A549 (cell line): Measurements from ENCODE around the gene KCNH2. TPM values are rescaled to one million over a fixed set of nuclear protein-coding genes. Genes with fewer than 3 reads are reported as not detected.

ENCODE experiments used
- ATAC-seq, 2 experiments: fragments of 200-7000 bp in 1 of 2; fragments of >200 bp in 1 of 2; cut with Nextera tagmentation in 1 of 2; cut with Tn5 transposase in 1 of 2; 3 replicates each; pipeline versions ENCODE4 v1.8.0 to v1.9.1; 2018 to 2020; ENCODE audit warnings: mild to moderate bottlenecking in 1 of 2, moderate library complexity in 1 of 2
- CTCF ChIA-PET: fragments of 300-600 bp; sonication (Branson Sonifier 250); formaldehyde crosslinking; extraction: SDS; loops from one replicate; lab custom pipeline; 2021; ENCODE audit warnings: antibody characterized with exemption, inconsistent platforms; lab: Yijun Ruan, JAX
- POLR2A ChIA-PET: fragments of 350-600 bp; formaldehyde crosslinking; extraction: SDS; loops from one replicate; lab custom pipeline; 2021; ENCODE audit warnings: antibody characterized with exemption, inconsistent platforms; lab: Yijun Ruan, JAX
- DNase-seq, 2 experiments: peaks; one replicate each; pipeline versions ENCODE4 v3.0.0 to v3.0.0-alpha.2; 2011 to 2016; ENCODE audit warnings: low read depth in 1 of 2, low spot score in 1 of 2
- FAIRE-seq: peaks from 2 replicates; lab custom pipeline; 2011; peaks lifted over from hg19 to GRCh38; lab: Jason Lieb, UNC
- H3K27ac ChIP-seq, 2 experiments: fragments of >200 bp; sonication (Bioruptor Twin); formaldehyde crosslinking; 3 replicates each; pipeline ENCODE4 v1.5.1; 2016 to 2017
- H3K4me1 ChIP-seq: fragments of >200 bp; sonication (Bioruptor Twin); formaldehyde crosslinking; 3 replicates; pipeline ENCODE4 v1.6.1; 2016
- H3K4me2 ChIP-seq: fragments of >200 bp; sonication (Bioruptor Twin); formaldehyde crosslinking; 3 replicates; pipeline ENCODE4 v1.6.1; 2016
- H3K4me3 ChIP-seq: fragments of >200 bp; sonication (Bioruptor Twin); formaldehyde crosslinking; 3 replicates; pipeline ENCODE4 v1.5.1; 2016
- H3K9me3 ChIP-seq: fragments of >200 bp; sonication (Bioruptor Twin); formaldehyde crosslinking; 3 replicates; pipeline ENCODE4 v1.6.1; 2016
- CBX2 ChIP-seq: fragments of 200-600 bp; sonication (generic); IDR thresholded peaks from 2 replicates; pipeline ENCODE4 v1.6.1; 2016; ENCODE audit warnings: low read depth, mild to moderate bottlenecking, borderline replicate concordance
- EHMT2 ChIP-seq: fragments of 200-600 bp; sonication (generic); IDR thresholded peaks from 2 replicates; pipeline ENCODE4 v1.6.1; 2016; ENCODE audit warnings: antibody characterized with exemption, low read depth, mild to moderate bottlenecking, moderate library complexity
- ESRRA ChIP-seq: fragments of 150-350 bp; IDR thresholded peaks from 2 replicates; pipeline ENCODE4 v1.6.1; 2014; ENCODE audit warnings: mild to moderate bottlenecking, low read length, borderline replicate concordance
- FOSB ChIP-seq: fragments of 250-450 bp; sonication (Bioruptor Pico); IDR thresholded peaks from 2 replicates; pipeline ENCODE4 v1.5.0; 2020; ENCODE audit warnings: mild to moderate bottlenecking, moderate library complexity
- FOXS1 ChIP-seq: fragments of 250-450 bp; sonication (Bioruptor Pico); IDR thresholded peaks from 2 replicates; pipeline ENCODE4 v1.5.0; 2020; ENCODE audit warnings: mild to moderate bottlenecking, moderate library complexity
- HDAC2 ChIP-seq: fragments of 200-600 bp; sonication (generic); IDR thresholded peaks from 2 replicates; pipeline ENCODE4 v1.6.1; 2016
- HEYL ChIP-seq: fragments of 250-450 bp; sonication (Bioruptor Pico); IDR thresholded peaks from 2 replicates; pipeline ENCODE4 v1.8.0; 2021; ENCODE audit warnings: mild to moderate bottlenecking, moderate library complexity
- MAZ ChIP-seq: fragments of 150-350 bp; IDR thresholded peaks from 2 replicates; pipeline ENCODE4 v1.6.1; 2014; ENCODE audit warnings: antibody characterized with exemption, low read depth, low read length, borderline replicate concordance
- MYC ChIP-seq: IDR thresholded peaks from 2 replicates; pipeline ENCODE4 v1.6.1; 2012; ENCODE audit warnings: mild to moderate bottlenecking, inconsistent platforms, low read length, improper control_type of control experiment, borderline replicate concordance
- NFE2L2 ChIP-seq: fragments of 150-350 bp; conservative IDR thresholded peaks from 2 replicates; pipeline ENCODE4 v1.6.1; 2014; ENCODE audit warnings: low read length
- NPAS2 ChIP-seq: fragments of 250-450 bp; sonication (Bioruptor Pico); IDR thresholded peaks from 2 replicates; pipeline ENCODE4 v1.8.0; 2022; ENCODE audit warnings: mild to moderate bottlenecking, moderate library complexity, borderline replicate concordance
- NR3C1 ChIP-seq: fragments of >200 bp; sonication (Bioruptor Twin); formaldehyde crosslinking; IDR thresholded peaks from 3 replicates; pipeline ENCODE4 v1.6.1; 2017
- PHF8 ChIP-seq: fragments of 200-600 bp; sonication (generic); IDR thresholded peaks from 2 replicates; pipeline ENCODE4 v1.6.1; 2016; ENCODE audit warnings: low read depth, mild to moderate bottlenecking, antibody characterized with exemption, moderate library complexity, borderline replicate concordance
- POLR2A ChIP-seq: IDR thresholded peaks from 2 replicates; pipeline ENCODE4 v1.6.1; 2012; ENCODE audit warnings: mild to moderate bottlenecking, low read length
- REST ChIP-seq: fragments of 200-600 bp; sonication (generic); IDR thresholded peaks from 2 replicates; pipeline ENCODE4 v1.6.1; 2016; ENCODE audit warnings: antibody characterized with exemption, mild to moderate bottlenecking, moderate library complexity
- USF2 ChIP-seq: fragments of 450-650 bp; IDR thresholded peaks from 2 replicates; pipeline ENCODE4 v1.6.1; 2014; ENCODE audit warnings: antibody characterized with exemption
- ZSCAN20 ChIP-seq: fragments of 250-450 bp; sonication (Bioruptor Pico); IDR thresholded peaks from 2 replicates; pipeline ENCODE4 v1.8.0; 2022; ENCODE audit warnings: mild to moderate bottlenecking, moderate library complexity
- WGBS: methylation state at CpG from one replicate; pipeline ENCODE4 v1.1.6; 2017; ENCODE audit errors: missing lambda C conversion rate; 5-methylcytosine and 5-hydroxymethylcytosine counted together
- polyA plus RNA-seq, 4 experiments: library from polyadenylated mRNA; depleted of rRNA in 3 of 4; stranded (reverse); fragments of >200 nt; fragmentation: RNase III in 1 of 4; extraction: RNeasy Plus Mini Kit Qiagen cat#74134 plus additional on column Dnase treatment in 1 of 4; gene quantifications; 2 replicates in 3 of 4; 3 replicates in 1 of 4; pipeline ENCODE4 v1.2.3, GENCODE V29; 2011 to 2017

Gene KCNH2
- polyA plus RNA-seq, 2 of the 4 experiments (the other 2 are of a cell fraction), result 0.26 to 0.41 TPM

- ATAC-seq, result no peak
- H3K4me1 ChIP-seq, result no peaks in the 10 kb centered on the region
- TF ChIP-seq PHF8 (no peak), CBX2 (no peak), MAZ (no peak)
- WGBS, result 44% methylated on average over 5 of the region's 5 CpGs
- no peak overlapping the region for H3K27ac ChIP-seq
- no peaks in the 10 kb centered on the region for H3K9me3 ChIP-seq
- H3K4me2 ChIP-seq, result no peak overlapping the region
- ChIA-PET CTCF (interaction anchor here (0.6 to 2.0 kb wide), 8 partner anchors 9 to 113 kb away, joined by 3 to 11 read pairs (median 6); no protein-coding TSS in a partner anchor), POLR2A (no interaction called here)
- FAIRE-seq, result no peak
- no peak overlapping the region for H3K4me3 ChIP-seq
- no peak for DNase-seq
Measured at GRCh38 chr7:150997817-150998216, 19.7 kb upstream of the KCNH2 start.

- FAIRE-seq, result no peak
Measured at GRCh38 chr7:150997075-150997511, 19.0 kb upstream of the KCNH2 start.

GRCh38 chr7:150996376-150997074 lies 18.4 kb upstream of the KCNH2 start:
- Histone ChIP-seq H3K4me2 (no peak overlapping the region), H3K9me3 (peaks cover 4% of the 10 kb centered on the region; the same call in 2 of the 3 replicates), H3K4me1 (no peaks in the 10 kb centered on the region), H3K4me3 (no peak overlapping the region), H3K27ac (peak overlapping the region in 1 of 2 experiments; percentile 33; a peak in 1 of 6 replicates)
- TF ChIP-seq ESRRA, result no peak
- no peak for TF ChIP-seq ZSCAN20
- no peak for TF ChIP-seq MYC
- no peak for TF ChIP-seq NR3C1
- TF ChIP-seq HEYL (CRISPR knock-in tag), result no peak
- no peak for TF ChIP-seq NFE2L2
- no peak for TF ChIP-seq NPAS2 (CRISPR knock-in tag)
- TF ChIP-seq EHMT2, result no peak
- FAIRE-seq, result no peak
- 83% methylated on average over 20 of the region's 31 CpGs for WGBS
- no peak for DNase-seq
- ChIA-PET CTCF (interaction anchor here (1.0 to 2.0 kb wide), 4 partner anchors 8 to 98 kb away, joined by 3 to 11 read pairs (median 5); no protein-coding TSS in a partner anchor), POLR2A (no interaction called here)
- ATAC-seq, result no peak

More at GRCh38 chr7:150997075-150997511, 19.0 kb upstream of the KCNH2 start:
- POLR2A ChIA-PET, result no interaction called here
- Histone ChIP-seq H3K9me3 (no peaks in the 10 kb centered on the region), H3K4me1 (no peaks in the 10 kb centered on the region), H3K27ac (no peak overlapping the region; a peak in 1 of 6 replicates), H3K4me3 (no peak overlapping the region), H3K4me2 (no peak overlapping the region)
- no peak for DNase-seq
- ATAC-seq, result no peak
- CTCF ChIA-PET, result interaction anchor here (1.0 to 2.0 kb wide), 5 partner anchors 8 to 98 kb away, joined by 3 to 11 read pairs (median 5); no protein-coding TSS in a partner anchor
- WGBS, result 89% methylated on average over 5 of the region's 8 CpGs
- no peak for TF ChIP-seq FOSB (CRISPR knock-in tag)
- TF ChIP-seq REST, result no peak
- no peak for TF ChIP-seq HDAC2
- TF ChIP-seq FOXS1 (CRISPR knock-in tag), result no peak
- TF ChIP-seq POLR2A, result no peak
- TF ChIP-seq USF2, result no peak
- no peak for TF ChIP-seq EHMT2
- no peak for TF ChIP-seq HEYL (CRISPR knock-in tag)
- TF ChIP-seq MYC, result no peak
